HK-2 (cell line): ENCODE measurements around the gene POLR1G.

Experiments used
- DNase-seq: peaks from one replicate; pipeline ENCODE4 v3.0.0-alpha.2; 2018; ENCODE audit not compliant: unreplicated experiment

Gene POLR1G

DNA sequence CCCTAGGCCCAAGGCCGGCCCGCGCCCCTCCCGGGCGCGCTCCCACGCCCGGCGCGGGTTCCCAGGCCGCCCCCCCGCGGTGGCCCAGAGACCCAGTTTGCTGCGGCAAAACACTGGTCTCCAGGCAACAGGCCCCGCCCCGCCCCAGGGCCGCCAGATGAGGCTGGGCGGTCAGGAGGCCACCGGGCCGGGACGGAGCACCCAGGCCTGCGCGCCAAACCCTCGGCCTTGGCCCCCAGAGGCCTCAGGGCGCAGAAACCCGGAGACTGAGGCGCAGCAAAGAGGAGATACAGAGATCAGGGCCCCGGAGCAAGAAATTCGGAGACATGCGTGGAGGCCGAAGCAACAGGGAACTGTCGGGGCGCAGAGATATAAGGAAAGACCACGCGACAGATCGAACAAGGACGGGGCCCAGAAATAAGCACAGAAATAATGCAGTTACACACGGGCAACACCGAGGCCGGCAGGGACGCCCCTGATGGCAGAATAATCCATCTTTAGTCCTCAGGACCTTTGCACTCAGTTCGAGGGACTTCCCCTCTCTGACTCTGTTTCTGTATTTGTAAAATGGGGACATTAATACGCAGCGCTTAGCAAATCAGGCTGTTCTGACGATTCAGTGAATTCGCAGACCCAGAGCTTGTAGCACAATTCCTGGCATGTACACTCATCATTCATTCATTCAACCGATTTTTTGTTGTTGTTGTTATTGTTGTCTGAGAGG lies 38.0 kb downstream of the POLR1G start:
- DNase-seq, result peak; percentile 88

DNA sequence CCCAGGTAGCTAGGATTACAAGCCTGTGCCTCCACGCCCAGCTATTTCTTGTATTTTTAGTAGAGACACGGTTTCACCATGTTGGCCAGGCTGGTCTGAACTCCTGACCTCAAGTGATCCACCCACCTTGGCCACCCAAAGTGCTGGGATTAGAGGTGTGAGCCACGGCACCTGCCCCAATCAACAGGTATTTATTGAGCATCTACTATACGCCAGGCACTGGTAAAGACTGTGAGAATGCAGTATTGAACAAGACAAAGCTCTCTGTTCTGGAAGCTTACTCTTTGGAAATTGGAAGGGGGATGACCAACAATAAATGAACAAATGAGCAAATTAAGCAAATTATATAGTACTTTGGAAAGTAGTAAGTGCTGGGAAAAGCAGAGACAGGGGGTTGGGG lies 38.7 kb downstream of the POLR1G start:
- no peak for DNase-seq

DNA sequence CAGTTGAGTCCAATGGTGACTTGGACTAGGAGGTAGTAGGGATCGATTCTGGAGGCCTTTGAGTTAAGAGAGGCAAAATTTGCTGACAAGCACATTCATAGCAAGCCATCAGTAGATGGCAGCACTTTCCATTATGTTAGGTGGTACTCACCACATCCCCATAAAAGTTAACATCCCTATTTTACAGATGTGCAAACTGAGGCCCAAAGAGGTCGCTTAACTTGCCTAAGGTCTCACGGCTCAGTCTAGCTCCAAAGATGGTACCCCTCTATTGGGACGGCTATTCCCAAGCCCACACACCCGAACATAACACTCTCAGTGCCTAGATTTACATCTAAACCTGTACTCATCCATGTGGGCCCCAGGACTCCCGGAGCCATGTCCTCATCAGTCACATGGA lies 39.9 kb downstream of the POLR1G start:
- no peak for DNase-seq

DNA sequence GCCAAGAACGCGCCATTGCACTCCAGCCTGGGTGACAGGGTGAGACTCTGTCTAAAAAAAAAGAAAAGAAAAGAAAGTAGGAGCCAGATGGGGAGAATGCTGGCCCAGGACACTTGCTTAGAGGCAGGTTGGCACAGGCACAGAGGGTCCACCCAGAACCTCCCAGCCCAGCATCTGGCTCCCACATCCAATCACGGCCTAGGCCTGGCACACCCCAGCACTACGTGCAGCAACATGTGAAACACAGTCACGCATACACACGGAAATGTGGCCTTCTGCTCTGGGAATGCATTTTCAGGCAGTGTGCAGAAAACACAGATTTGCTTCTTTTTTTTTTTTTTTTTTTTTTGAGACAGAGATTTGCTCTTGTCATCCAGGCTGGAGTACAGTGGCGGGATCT lies 40.5 kb downstream of the POLR1G start:
- no peak for DNase-seq

DNA sequence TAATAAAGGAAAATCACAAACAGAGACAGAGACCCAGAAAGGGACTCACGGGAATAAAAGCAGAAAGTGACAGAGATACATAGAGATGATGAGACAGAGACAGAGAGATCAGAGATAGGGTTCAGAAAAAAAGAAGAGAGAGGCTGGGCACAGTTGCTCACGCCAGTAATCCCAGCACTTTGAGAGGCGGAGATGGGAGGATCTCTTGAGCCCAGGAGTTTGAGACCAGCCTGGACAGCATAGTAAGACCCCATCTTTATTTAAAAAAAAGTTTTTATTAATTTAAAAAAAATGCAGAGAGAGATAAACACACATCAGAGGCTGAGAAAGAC lies 41.9 kb downstream of the POLR1G start:
- no peak for DNase-seq

DNA sequence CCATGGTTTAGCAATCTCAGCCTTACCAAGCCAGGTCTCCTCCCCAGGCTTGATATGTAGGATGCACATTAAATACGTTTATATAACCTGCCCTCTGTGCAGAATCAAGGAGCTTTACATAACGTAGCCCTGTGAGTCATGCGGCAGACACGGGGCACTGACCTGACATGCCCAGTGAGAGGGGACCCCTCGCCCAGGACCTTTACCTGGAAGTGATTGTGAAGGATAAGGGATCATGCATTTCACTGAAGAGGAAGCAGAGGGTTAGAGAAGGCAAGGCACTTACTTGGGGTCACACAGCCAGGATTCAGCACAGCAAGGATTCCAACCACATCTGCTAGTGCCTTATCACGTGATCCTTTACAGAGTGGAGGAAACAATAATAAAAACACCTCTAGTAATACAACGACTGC lies 42.4 kb downstream of the POLR1G start:
- DNase-seq, result no peak

DNA sequence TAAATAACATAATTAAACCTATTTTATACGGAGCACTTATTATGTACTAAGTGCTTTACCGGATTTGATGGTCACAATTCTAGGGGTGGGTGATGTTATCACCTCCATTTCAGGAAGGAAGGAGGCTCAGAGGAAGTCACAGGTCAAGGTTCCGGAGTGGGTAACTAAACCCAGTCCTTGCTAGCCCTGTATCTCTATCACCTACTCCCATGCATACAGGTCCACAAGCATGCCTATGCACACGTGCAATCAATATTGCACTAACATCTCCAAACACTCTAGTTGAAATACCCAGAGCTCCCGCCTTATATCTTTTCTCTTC lies 43.5 kb downstream of the POLR1G start:
- no peak for DNase-seq

DNA sequence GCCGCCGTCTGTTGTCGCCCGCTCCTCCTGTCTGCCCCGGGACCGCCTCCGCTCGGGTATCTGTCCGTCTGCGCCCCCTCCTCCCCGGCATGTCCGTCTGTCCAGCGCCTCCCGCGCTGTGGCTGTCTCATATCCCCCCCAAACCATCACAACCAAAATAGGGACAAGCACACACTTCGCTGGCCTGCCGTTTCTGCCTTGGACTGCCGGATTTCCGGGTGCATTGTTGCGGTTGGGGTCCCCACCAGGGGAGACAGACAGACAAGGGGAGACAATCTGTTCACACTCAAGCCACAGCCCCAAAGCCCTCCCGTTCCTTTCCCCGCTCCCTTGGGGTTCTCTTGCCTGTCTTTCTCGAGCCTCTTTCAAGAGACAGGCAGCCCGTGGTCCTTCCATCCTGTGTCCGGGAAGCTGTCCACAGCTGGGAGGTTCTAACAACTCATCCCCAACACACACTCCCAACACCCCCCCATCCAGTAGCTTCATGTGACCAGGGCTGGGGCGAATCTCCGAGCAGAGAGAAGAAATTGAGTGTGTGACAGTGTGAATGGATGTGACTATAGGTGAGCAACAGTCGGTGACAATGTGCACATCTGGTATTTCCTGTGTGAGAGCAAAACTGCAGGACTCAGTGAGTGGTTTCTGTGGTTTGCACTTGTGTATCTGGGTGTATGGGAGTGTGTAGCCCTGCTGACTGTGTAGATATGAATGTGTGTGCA lies 44.8 kb downstream of the POLR1G start:
- DNase-seq, result no peak

DNA sequence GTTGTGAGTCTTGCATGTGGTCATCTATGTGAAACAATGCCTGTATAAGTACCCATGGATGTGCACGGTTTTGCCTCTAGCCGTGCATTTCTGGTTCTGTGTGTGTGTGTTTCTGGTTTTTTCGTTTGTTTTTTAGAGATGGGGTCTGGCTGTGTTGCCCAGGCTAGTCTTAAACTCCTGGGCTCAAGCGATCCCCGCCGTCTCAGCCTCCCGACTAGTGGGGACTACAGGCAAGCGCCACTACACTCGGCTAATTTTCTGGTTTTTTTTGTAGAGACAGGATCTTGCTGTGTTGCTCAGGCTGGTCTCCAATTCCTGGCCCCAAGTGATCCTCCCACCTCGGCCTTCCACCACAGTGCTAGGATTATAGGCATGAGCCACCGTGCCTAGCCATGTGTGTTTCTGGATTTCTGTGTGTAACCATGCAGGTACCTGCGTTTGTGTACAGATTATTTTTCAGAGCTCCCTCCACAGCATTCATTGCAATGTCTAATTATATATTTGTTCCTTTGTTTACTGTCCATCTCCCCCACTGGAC lies 45.5 kb downstream of the POLR1G start:
- no peak for DNase-seq

DNA sequence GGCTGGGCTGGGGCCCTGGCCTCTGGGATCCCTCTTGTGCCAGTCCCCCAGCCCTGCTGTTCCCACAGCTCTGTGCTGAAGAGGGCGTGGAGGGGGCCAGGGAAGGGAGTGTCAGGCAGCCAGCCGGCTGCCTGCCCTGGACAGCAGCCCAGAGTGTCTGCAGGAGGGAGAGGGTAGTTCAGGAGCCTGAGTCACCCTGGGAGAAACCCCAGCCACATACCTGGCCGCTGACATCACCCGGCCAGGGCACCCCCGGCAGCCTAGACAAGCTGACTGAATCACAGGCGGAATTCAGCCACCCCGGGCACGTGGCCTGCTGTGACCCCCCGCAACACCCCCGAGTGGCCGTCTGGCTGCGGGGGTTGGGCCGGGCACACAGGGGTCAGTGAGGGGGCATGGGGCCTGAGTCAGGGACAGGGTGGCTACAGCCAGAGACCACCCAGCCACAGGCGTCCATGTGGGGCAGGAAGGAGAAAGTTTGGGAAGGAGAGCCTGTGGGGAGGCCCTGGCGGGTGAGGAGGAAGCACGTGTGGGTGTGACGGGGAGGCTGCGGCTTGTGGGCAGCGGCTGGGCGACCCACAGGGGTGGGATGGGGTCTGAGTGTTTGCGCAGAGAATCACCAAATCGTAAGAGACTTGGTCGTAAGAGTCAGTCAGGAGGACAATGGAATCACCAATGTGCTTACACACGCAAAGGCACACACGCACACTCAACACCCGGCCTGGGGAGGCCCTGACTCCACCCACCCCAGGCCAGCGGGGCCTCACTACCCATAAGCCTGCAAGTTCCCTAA lies 49.5 kb downstream of the POLR1G start:
- DNase-seq, result peak; percentile 98

DNA sequence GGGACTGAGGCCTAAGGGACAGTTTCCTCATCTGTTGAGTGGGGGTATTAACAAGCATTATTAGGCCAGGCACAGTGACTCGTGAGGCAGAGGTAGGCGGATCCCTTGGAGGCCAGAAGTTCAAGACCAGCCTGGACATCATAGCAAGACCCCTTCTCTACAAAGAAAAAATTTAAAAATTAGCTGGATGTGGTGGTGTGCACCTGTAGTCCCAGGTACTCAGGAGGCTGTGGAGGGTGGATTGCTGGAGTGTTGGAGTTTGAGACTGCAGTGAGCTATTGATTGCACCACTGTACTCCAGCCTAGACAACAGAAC lies 50.0 kb downstream of the POLR1G start:
- DNase-seq, result no peak

DNA sequence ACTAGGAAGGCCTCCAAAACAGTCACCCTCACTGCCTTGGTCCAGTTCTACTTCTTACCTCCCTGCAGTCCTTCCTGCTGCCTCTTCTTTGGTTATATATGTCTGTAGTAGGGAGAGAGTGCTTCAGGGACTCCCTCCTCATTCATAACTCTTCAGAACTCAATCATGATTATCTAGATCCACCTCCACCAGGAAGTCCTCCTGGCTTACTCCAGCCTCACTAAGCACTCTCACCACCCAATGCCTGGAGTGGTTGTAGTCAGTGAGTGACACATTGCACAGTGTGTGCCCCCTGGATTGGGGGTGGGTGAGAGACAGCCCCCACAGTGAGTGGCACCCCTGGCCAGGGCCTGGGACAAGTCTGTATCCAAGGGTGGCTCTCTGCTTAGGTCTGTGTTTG lies 51.3 kb downstream of the POLR1G start:
- no peak for DNase-seq
